H1 (cell line): ENCODE results near the gene RESP18. TPM values are rescaled to one million over a fixed set of nuclear protein-coding genes. Genes with fewer than 3 reads are reported as not detected.

ENCODE experiments used
- polyA plus RNA-seq, 7 experiments: library from polyadenylated mRNA; depleted of rRNA in 3 of 7; stranded (reverse) in 5 of 7; unstranded in 2 of 7; fragments of >200 nt in 5 of 7; fragments of 200-250 nt in 2 of 7; gene quantifications; 1 replicate in 5 of 7; 2 replicates in 1 of 7; 4 replicates in 1 of 7; pipeline versions ENCODE4 v1.2.1 to v1.2.3, GENCODE V29; 2011 to 2013; ENCODE audit warnings: missing spikeins in 2 of 7, mixed read lengths in 2 of 7
- total RNA-seq: library from RNA; stranded (reverse); fragmentation: NEBNext Ultra II Directional; extraction: Animal tissue kit (Norgen Biotek cat#: 25700); gene quantifications from 2 replicates; pipeline ENCODE4 v1.2.1, GENCODE V29; 2021
- TF ChIP-seq, protein P1 (sequence below), 3 experiments: IDR thresholded peaks; 1 replicate in 2 of 3; 2 replicates in 1 of 3; pipeline versions ENCODE4 v1.5.1 to v1.6.1; 2011; ENCODE audit warnings: low read length in 3 of 3, mild to moderate bottlenecking in 3 of 3, inconsistent platforms in 2 of 3, low read depth in 1 of 3, moderate library complexity in 1 of 3; ENCODE audit not compliant: insufficient read depth in 1 of 3; ENCODE audit errors: control extremely low read depth in 1 of 3

RESP18 gene
- total and polyA plus RNA-seq, 2 of the 8 experiments (the other 6 are each of a cell fraction or from before 2014, with no cell fraction given): not detected

DNA sequence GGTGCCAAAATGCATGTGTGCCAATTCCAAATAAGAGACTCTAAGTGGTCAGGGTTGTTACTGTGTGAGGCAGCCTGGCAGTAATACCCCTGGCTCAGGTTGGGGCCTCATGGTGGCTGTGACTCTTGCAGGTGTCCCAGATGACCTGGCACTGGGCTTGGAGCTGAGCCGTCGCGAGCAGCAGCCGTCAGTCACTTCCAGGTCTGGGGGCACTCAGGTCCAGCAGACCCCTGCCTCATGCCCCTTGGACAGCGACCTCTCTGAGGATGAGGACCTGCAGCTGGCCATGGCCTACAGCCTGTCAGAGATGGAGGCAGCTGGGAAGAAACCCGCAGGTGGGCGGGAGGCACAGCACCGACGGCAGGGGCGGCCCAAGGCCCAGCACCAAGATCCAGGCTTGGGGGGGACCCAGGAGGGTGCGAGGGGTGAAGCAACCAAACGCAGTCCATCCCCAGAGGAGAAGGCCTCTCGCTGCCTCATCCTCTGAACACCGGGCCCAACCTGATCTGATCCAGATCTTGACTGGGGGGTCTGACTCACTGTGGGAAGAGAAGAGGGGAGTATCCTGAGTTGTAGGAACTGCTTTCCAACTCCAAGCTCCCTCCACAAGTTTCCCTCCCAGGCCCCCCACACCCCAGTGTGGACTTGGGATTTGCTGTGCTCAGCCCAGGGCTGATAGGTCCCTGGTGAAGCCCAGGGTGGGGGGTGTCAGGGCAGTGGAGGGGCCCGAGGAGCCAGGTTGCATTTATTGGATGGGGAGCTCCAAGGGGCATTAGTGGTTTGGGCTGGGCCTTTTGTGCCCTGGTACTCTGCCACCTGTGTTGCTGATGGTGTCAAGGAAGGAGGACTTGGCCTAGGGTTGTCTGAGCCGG is 47.8 kb downstream of the RESP18 start (continued):
- TF ChIP-seq, protein P1, sequence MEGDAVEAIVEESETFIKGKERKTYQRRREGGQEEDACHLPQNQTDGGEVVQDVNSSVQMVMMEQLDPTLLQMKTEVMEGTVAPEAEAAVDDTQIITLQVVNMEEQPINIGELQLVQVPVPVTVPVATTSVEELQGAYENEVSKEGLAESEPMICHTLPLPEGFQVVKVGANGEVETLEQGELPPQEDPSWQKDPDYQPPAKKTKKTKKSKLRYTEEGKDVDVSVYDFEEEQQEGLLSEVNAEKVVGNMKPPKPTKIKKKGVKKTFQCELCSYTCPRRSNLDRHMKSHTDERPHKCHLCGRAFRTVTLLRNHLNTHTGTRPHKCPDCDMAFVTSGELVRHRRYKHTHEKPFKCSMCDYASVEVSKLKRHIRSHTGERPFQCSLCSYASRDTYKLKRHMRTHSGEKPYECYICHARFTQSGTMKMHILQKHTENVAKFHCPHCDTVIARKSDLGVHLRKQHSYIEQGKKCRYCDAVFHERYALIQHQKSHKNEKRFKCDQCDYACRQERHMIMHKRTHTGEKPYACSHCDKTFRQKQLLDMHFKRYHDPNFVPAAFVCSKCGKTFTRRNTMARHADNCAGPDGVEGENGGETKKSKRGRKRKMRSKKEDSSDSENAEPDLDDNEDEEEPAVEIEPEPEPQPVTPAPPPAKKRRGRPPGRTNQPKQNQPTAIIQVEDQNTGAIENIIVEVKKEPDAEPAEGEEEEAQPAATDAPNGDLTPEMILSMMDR (IDR thresholded peaks at IDR 0.05; ENCODE audit: control extremely low read depth in 1 of 3, insufficient read depth in 1 of 3, low read depth in 1 of 3, low read length in 3 of 3): no peak
